NCI-H82 (cell line): Measurements from ENCODE around the gene FFAR4.
A peak's percentile ranks its signal among the peaks of the same experiment; 100 is the strongest.
"Not testable (repeated sequence)": the region's sequence is repeated elsewhere in the genome, so short reads cannot be mapped to it uniquely, and the experiment has no call there.

Source experiments
- DNase-seq: peaks from one replicate; lab custom pipeline; 2025; lab: John Stamatoyannopoulos, UW

FFAR4 gene

GRCh38 chr10:93566435-93567276, at the start of gene FFAR4:
Gene FFAR4, plus strand, starts transcription at chr10:93566665. Its CDS starts 56 bp downstream, at chr10:93566721.
- peak; percentile 4 for DNase-seq

- no peak for DNase-seq
These were observed 47.9 kb upstream of the FFAR4 start for GRCh38 chr10:93518531-93518930.

- no peak for DNase-seq
These were observed 31.2 kb upstream of the FFAR4 start for GRCh38 chr10:93535293-93535692.

- DNase-seq: not testable (repeated sequence)
These were observed 25.6 kb upstream of the FFAR4 start for GRCh38 chr10:93540871-93541270.

- peak; percentile 78 for DNase-seq
These were observed 24.8 kb upstream of the FFAR4 start for GRCh38 chr10:93541402-93542357.

- peak; percentile 99 for DNase-seq
These were observed 24.1 kb upstream of the FFAR4 start for GRCh38 chr10:93542358-93542791.

GRCh38 chr10:93546995-93547394, 19.5 kb upstream of the FFAR4 start:
- not testable (repeated sequence) for DNase-seq

- no peak for DNase-seq
These were observed 18.9 kb upstream of the FFAR4 start for GRCh38 chr10:93547522-93547921.

GRCh38 chr10:93548376-93549071, 17.9 kb upstream of the FFAR4 start:
- no peak for DNase-seq

GRCh38 chr10:93550606-93551005, 15.9 kb upstream of the FFAR4 start:
- DNase-seq: no peak

- DNase-seq: no peak
These were observed 13.7 kb upstream of the FFAR4 start for GRCh38 chr10:93552780-93553179.

GRCh38 chr10:93553482-93554315, 12.8 kb upstream of the FFAR4 start:
- no peak for DNase-seq

GRCh38 chr10:93554316-93554663, 12.2 kb upstream of the FFAR4 start:
- DNase-seq: no peak

- peak; percentile 91 for DNase-seq
These were observed 11.6 kb upstream of the FFAR4 start for GRCh38 chr10:93554760-93555432.

GRCh38 chr10:93559490-93559889, 7.0 kb upstream of the FFAR4 start:
- no peak for DNase-seq

GRCh38 chr10:93560541-93560940, 5.9 kb upstream of the FFAR4 start:
- DNase-seq: no peak

- DNase-seq: no peak
These were observed 1.0 kb upstream of the FFAR4 start for GRCh38 chr10:93565446-93565845.

- DNase-seq: no peak
These were observed 1.0 kb downstream of the FFAR4 start for GRCh38 chr10:93567277-93568104.

- DNase-seq: no peak
These were observed 1.6 kb downstream of the FFAR4 start for GRCh38 chr10:93568105-93568390.

GRCh38 chr10:93570383-93570782, 3.9 kb downstream of the FFAR4 start:
- DNase-seq: no peak
